DOHH2 (cell line): ENCODE data around the gene ADRA2B.

Experiments used
- H3F3A ChIP-seq: fragments of 200-600 bp; sonication (generic), shearing (Covaris generic); 2 replicates; pipeline ENCODE4 v1.6.0; 2016; ENCODE audit warnings: antibody characterized with exemption, mild to moderate bottlenecking; ENCODE audit not compliant: control insufficient read depth, insufficient read depth
- H3K27ac ChIP-seq: fragments of 200-600 bp; sonication (generic); 2 replicates; pipeline ENCODE4 v1.5.1; 2014; ENCODE audit warnings: low read depth, mild to moderate bottlenecking, low read length, moderate library complexity
- H3K27me3 ChIP-seq: fragments of 200-600 bp; sonication (generic); 2 replicates; pipeline ENCODE4 v1.6.1; 2014; ENCODE audit warnings: mild to moderate bottlenecking, low read length, mixed read lengths; ENCODE audit not compliant: control insufficient read depth
- H3K36me3 ChIP-seq: fragments of 200-600 bp; sonication (generic); 2 replicates; pipeline ENCODE4 v1.6.1; 2014; ENCODE audit warnings: mild to moderate bottlenecking, low read length, moderate library complexity, mixed read lengths; ENCODE audit not compliant: control insufficient read depth
- H3K4me1 ChIP-seq: fragments of 200-600 bp; sonication (generic); 2 replicates; pipeline ENCODE4 v1.6.1; 2014; ENCODE audit warnings: mild to moderate bottlenecking, low read length, mixed read lengths; ENCODE audit not compliant: control insufficient read depth
- H3K4me2 ChIP-seq: fragments of 200-600 bp; sonication (generic); 2 replicates; pipeline ENCODE4 v1.6.0; 2014; ENCODE audit warnings: mild to moderate bottlenecking, low read length, moderate library complexity
- H3K4me3 ChIP-seq: fragments of 200-600 bp; sonication (generic); 2 replicates; pipeline ENCODE4 v1.5.1; 2014; ENCODE audit warnings: mild to moderate bottlenecking, low read length, mixed read lengths
- H3K79me2 ChIP-seq: fragments of 200-600 bp; sonication (generic); 2 replicates; pipeline ENCODE4 v1.6.1; 2014; ENCODE audit warnings: mild to moderate bottlenecking, low read length, mixed read lengths; ENCODE audit not compliant: control insufficient read depth
- H3K9me2 ChIP-seq: fragments of 200-600 bp; sonication (generic); replicated peaks from 2 replicates; pipeline ENCODE4 v1.6.1; 2014; ENCODE audit warnings: mild to moderate bottlenecking, low read length, mixed read lengths; ENCODE audit not compliant: control insufficient read depth
- H3K9me3 ChIP-seq: fragments of 200-600 bp; sonication (generic); 2 replicates; pipeline ENCODE4 v1.6.1; 2014; ENCODE audit warnings: antibody characterized with exemption, low read length, mixed read lengths; ENCODE audit not compliant: control insufficient read depth, insufficient read depth
- H4K20me1 ChIP-seq: fragments of 200-600 bp; sonication (generic); 2 replicates; pipeline ENCODE4 v1.6.0; 2014; ENCODE audit warnings: low read depth, mild to moderate bottlenecking, antibody characterized with exemption, low read length, moderate library complexity; ENCODE audit not compliant: control insufficient read depth, insufficient read depth
- CTCF ChIP-seq: fragments of 200-600 bp; sonication (generic); IDR thresholded peaks from one replicate; pipeline ENCODE4 v1.5.1; 2014; ENCODE audit warnings: antibody characterized with exemption, mild to moderate bottlenecking, low read depth, low read length; ENCODE audit not compliant: poor library complexity, severe bottlenecking
- EZH2phosphoT487 ChIP-seq: fragments of 200-600 bp; sonication (generic); IDR thresholded peaks from 2 replicates; pipeline ENCODE4 v1.6.1; 2017; ENCODE audit warnings: borderline replicate concordance, mild to moderate bottlenecking, antibody characterized with exemption, low read length, moderate library complexity, mixed read lengths

The ADRA2B gene

GRCh38 chr2:96089356-96090195 is 26.8 kb downstream of the ADRA2B start:
- Histone ChIP-seq H3K4me1 (peaks cover 6% of the 10 kb centered on the region; the same call in 1 of the 2 replicates), H3K36me3 (no peaks in the 10 kb centered on the region), H3K9me2 (no peaks in the 10 kb centered on the region), H3K79me2 (no peaks in the 10 kb centered on the region), H3K9me3 (no peaks in the 10 kb centered on the region), H3K4me3 (no peak overlapping the region), H3K27ac (no peak overlapping the region), H3K4me2 (no peak overlapping the region), H3K27me3 (peaks cover 11% of the 10 kb centered on the region), H4K20me1 (no peaks in the 10 kb centered on the region), H3F3A (no peaks in the 10 kb centered on the region)
- TF ChIP-seq EZH2phosphoT487 (no peak), CTCF (no peak)

DNA sequence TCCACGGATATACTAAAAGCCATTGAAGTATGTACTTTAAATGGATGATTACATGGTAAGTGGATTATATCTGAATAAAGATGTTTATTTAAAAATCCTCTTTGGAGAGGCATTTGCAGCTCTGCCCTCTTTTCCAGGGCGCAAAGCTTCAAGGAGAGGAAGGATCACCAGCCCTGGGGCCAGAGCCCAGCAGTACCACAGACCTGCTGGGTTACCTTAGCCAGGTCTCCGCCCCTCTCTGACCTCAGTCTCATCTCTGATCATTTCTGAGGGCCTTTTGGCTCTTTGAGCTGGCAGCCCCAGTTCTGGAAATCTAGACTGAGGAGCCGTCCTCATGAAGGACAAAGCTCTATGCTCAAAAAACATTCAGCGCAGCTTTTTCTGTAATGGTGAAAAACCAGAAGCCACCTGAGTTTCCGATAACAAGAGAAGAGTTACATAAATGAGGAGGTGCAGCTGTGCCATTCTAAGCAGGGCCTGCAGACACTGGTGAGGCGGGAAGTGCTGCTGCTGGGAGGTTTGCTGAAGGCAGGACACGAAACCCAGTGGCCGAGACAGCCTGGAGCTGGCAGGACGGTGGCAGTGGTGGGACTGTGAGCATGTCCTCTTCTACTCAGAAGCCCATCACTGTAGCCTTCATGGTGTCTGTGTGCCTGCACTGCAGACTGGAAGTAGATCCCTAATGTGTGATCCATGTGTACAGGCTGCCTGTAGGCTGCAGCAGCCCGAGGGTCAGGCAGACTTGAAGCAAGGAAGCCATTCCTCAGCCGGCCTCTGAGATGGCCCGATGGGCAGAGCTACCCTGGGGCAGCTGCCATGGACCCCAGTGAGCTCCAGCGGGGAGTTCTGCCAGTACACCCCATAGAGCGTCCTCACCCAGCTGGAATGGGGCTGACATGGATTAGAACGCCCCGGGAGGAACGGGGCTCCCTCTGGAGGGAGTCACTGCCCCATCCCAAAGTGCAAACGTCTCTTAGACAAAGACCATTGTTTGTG is 27.7 kb downstream of the ADRA2B start:
- H3K79me2 ChIP-seq: no peaks in the 10 kb centered on the region
- no peaks in the 10 kb centered on the region for H3F3A ChIP-seq
- H3K4me2 ChIP-seq: no peak overlapping the region
- no peak for TF ChIP-seq EZH2phosphoT487
- TF ChIP-seq CTCF: no peak
- no peaks in the 10 kb centered on the region for H3K9me3 ChIP-seq
- H3K36me3 ChIP-seq: no peaks in the 10 kb centered on the region
- no peaks in the 10 kb centered on the region for H4K20me1 ChIP-seq
- H3K4me3 ChIP-seq: no peak overlapping the region
- no peak overlapping the region for H3K27ac ChIP-seq
- peaks cover 6% of the 10 kb centered on the region; the same call in 1 of the 2 replicates for H3K4me1 ChIP-seq
- H3K9me2 ChIP-seq: no peaks in the 10 kb centered on the region
- peaks cover 4% of the 10 kb centered on the region; the same call in 1 of the 2 replicates for H3K27me3 ChIP-seq

GRCh38 chr2:96087130-96087529 is 29.2 kb downstream of the ADRA2B start:
- Histone ChIP-seq H3K27me3 (no peaks in the 10 kb centered on the region), H4K20me1 (no peaks in the 10 kb centered on the region), H3K79me2 (no peaks in the 10 kb centered on the region), H3K27ac (no peak overlapping the region), H3K9me2 (no peaks in the 10 kb centered on the region), H3K4me3 (no peak overlapping the region), H3F3A (no peaks in the 10 kb centered on the region), H3K9me3 (no peaks in the 10 kb centered on the region), H3K4me2 (no peak overlapping the region), H3K36me3 (no peaks in the 10 kb centered on the region), H3K4me1 (peaks cover 6% of the 10 kb centered on the region; the same call in 1 of the 2 replicates)
- no peak for TF ChIP-seq CTCF
- no peak for TF ChIP-seq EZH2phosphoT487
